Testis (tissue), 3 donors: ENCODE data around the gene RNF220. TPM values are rescaled to one million over a fixed set of nuclear protein-coding genes. Genes with fewer than 3 reads are reported as not detected.

Experiments used
- DNase-seq: peaks from one replicate; pipeline ENCODE4 v3.0.0-alpha.2; 2019
- H3K27ac ChIP-seq, 2 donors: fragments of 200-600 bp; sonication (generic); one replicate each; pipeline ENCODE4 v1.5.1; 2019
- H3K27me3 ChIP-seq: fragments of 200-600 bp; sonication (generic); one replicate; pipeline ENCODE4 v1.5.1; 2019
- H3K36me3 ChIP-seq: fragments of 200-600 bp; sonication (generic); one replicate; pipeline ENCODE4 v1.5.1; 2017; ENCODE audit warnings: low read depth; ENCODE audit errors: missing control alignments
- H3K4me1 ChIP-seq: fragments of 200-600 bp; sonication (generic); one replicate; pipeline ENCODE4 v1.5.1; 2019
- H3K4me3 ChIP-seq, 2 donors: fragments of 200-600 bp; sonication (generic); one replicate each; pipeline ENCODE4 v1.5.1; 2017 to 2019
- H3K9me3 ChIP-seq: fragments of 200-600 bp; sonication (generic); one replicate; pipeline ENCODE4 v1.5.1; 2017
- CTCF ChIP-seq, 3 experiments: fragments of 450-650 bp in 2 of 3; fragments of 200-600 bp in 1 of 3; sonication (generic) in 1 of 3; IDR thresholded peaks; one replicate each; pipeline ENCODE4 v1.5.1; 2016 to 2019; ENCODE audit warnings: antibody characterized with exemption in 3 of 3, mild to moderate bottlenecking in 2 of 3, moderate library complexity in 1 of 3
- POLR2A ChIP-seq: fragments of 450-650 bp; IDR thresholded peaks from one replicate; pipeline ENCODE4 v1.6.1; 2017; ENCODE audit warnings: antibody characterized with exemption, mild to moderate bottlenecking, moderate library complexity
- WGBS, 2 donors: methylation state at CpG; one replicate each; pipeline ENCODE4 v1.1.5; 2018; 5-methylcytosine and 5-hydroxymethylcytosine counted together
- intact Hi-C: fragments of 100-400 bp; cut with DNase I; formaldehyde crosslinking; loops from one replicate; pipeline ENCODE4 v1.15.1; 2023; ENCODE audit warnings: low total_unique reads
- polyA plus RNA-seq: library from polyadenylated mRNA; stranded (reverse); fragments of 350-450 nt; fragmentation: Illumina TruSeq; extraction: RNeasy Lipid Tissue Mini Kit (QIAGEN cat#74804); gene quantifications from one replicate; pipeline ENCODE4 v1.2.3, GENCODE V29; 2014; ENCODE audit warnings: low read depth, low replicate concordance; ENCODE audit not compliant: insufficient read depth
- total RNA-seq, 2 donors: library from RNA; depleted of rRNA; stranded (reverse); fragments of >200 nt; gene quantifications; one replicate each; pipeline ENCODE4 v1.2.3, GENCODE V29; 2016

The RNF220 gene
- total and polyA plus RNA-seq, 3 donors from 2014 or later = 99.3 to 148 (median 126) TPM

DNA sequence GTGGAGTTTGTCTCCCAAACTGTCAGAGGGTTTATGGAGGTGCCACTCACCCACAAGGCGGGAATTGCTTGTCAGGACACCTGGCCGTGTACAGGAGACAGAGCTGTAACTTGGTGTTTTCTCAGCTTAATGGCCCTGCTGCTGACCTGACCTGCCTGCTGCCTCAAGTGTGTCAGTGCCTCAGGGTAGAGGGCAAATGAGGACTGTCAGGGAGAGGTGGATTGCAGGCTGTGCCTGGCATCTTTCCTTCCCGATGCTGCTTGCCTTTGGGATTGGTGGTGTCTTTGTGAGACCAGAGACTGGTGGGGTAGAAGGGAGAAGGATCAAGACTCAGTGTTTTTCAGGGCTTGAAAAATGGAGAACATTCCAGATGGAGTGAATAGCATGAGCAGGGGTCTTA lies 237.9 kb downstream of the RNF220 start:
- DNase-seq = no peak
- Histone ChIP-seq H3K4me3 (no peak overlapping the region), H3K4me1 (peaks cover 5% of the 10 kb centered on the region), H3K27ac (no peak overlapping the region), H3K9me3 (no peaks in the 10 kb centered on the region), H3K27me3 (no peaks in the 10 kb centered on the region), H3K36me3 (no peaks in the 10 kb centered on the region)
- intact Hi-C loops = no loop called here
- no peak for TF ChIP-seq POLR2A
- TF ChIP-seq CTCF (IDR thresholded peaks at IDR 0.05) = no peak
- WGBS, 2 donors = 91 to 100% methylated on average over 1 to 3 of the region's 3 CpGs

DNA sequence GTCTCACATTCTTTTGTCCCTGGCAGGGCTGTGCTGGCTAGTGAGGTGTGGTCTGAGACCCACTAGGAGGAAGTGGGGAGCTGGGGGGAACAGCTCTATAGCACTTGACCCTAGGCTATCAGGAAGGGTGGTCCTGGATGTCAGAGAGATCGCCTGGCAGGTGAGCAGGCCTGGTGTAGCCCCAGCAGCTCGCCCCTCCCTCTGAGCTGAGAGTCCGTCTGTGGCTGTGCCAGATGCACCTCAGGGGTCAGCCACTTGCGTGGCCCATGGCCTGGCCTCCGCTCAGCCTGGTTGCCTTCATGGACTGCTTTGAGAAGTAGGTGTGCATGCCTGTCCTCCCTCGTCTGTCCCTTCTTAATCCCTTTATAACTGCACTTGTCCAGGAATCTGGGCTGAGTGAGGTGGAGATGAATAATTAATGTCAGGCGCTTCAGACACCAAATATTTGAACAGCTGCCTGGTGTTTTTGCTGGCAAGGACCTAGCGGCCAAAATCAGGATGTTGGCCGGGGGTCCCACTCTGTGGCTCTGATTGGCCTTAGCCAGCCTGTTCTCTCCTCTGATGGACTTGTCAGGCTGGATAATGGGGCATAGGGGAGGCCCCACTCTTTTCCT lies 238.8 kb downstream of the RNF220 start:
- 75 to 90% methylated on average over 6 to 9 of the region's 9 CpGs for WGBS, 2 donors
- TF ChIP-seq POLR2A (no peak), CTCF (IDR thresholded peaks at IDR 0.05) (no peak)
- H3K27me3 ChIP-seq = no peaks in the 10 kb centered on the region
- no peaks in the 10 kb centered on the region for H3K9me3 ChIP-seq
- H3K4me1 ChIP-seq = no peaks in the 10 kb centered on the region
- H3K27ac ChIP-seq = no peak overlapping the region
- no peak for DNase-seq
- no peak overlapping the region for H3K4me3 ChIP-seq
- intact Hi-C loops = no loop called here
- no peaks in the 10 kb centered on the region for H3K36me3 ChIP-seq

- no peaks in the 10 kb centered on the region for H3K27me3 ChIP-seq
- no peak for DNase-seq
- H3K9me3 ChIP-seq = no peaks in the 10 kb centered on the region
- intact Hi-C loops = no loop called here
- no peak overlapping the region for H3K4me3 ChIP-seq
- no peaks in the 10 kb centered on the region for H3K36me3 ChIP-seq
- TF ChIP-seq POLR2A (no peak), CTCF (IDR thresholded peaks at IDR 0.05) (no peak)
- H3K4me1 ChIP-seq = no peaks in the 10 kb centered on the region
- H3K27ac ChIP-seq = no peak overlapping the region
- 95 to 96% methylated on average over 3 to 7 of the region's 7 CpGs for WGBS, 2 donors
These were observed 239.8 kb downstream of the RNF220 start for GRCh38 chr1:44644806-44645205.

DNA sequence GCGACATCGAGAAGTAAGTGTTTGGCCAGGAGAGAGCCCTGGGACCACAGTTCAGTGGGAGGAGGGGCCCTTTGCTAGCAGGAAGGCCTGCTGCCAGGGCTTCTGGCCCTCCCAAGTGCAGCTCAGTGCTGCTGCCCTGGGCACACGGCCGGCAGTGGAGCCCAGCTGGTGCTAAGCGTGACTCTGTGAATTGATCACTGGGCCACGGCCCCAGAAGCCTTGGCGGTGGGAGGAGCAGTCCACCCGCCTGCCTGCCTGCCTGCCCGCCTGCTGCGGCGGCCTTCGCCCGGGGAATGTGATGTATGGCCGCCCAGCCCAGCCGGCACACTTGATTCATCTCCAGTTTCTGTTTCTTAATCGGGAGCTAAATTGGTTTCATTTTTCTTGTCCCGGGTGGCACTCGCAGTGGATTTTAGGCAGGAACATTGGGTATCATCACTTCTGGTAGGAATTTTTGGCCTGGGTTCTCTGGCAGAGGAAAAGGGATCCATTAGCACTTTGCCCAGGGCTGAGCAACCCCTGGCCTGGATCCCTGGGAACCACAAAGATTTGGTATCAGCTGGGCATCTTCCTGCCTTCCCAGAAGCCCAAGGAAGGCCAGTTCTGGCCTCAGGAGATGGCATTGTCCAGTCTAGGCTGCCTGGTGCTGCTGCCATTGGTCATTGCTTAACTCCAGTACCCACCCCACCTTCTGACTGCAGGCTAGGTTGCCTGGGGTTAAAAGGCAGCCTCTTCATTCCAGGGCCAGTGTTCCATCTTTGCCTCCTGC lies 240.6 kb downstream of the RNF220 start:
- WGBS, 2 donors = 66 to 79% methylated on average over 14 to 18 of the region's 18 CpGs
- H3K27ac ChIP-seq = peak overlapping the region in 1 of 2 donors; percentile 19
- no peaks in the 10 kb centered on the region for H3K36me3 ChIP-seq
- no peak for TF ChIP-seq CTCF (IDR thresholded peaks at IDR 0.05)
- TF ChIP-seq POLR2A = no peak
- intact Hi-C loops = no loop called here
- no peaks in the 10 kb centered on the region for H3K27me3 ChIP-seq
- H3K9me3 ChIP-seq = no peaks in the 10 kb centered on the region
- no peaks in the 10 kb centered on the region for H3K4me1 ChIP-seq
- H3K4me3 ChIP-seq = no peak overlapping the region
- DNase-seq = peak; percentile 44
